Glutamatergic neuron (in vitro differentiated cells): ENCODE measurements around the gene MST1R. TPM values are rescaled to one million over a fixed set of nuclear protein-coding genes. Genes with fewer than 3 reads are reported as not detected.

Source experiments
- DNase-seq: peaks from one replicate; pipeline ENCODE4 v3.0.0; 2022
- H3K27ac Mint-ChIP-seq: one replicate; pipeline ENCODE4 v1.8.0; 2020; ENCODE audit warnings: mild to moderate bottlenecking, mixed read lengths, inconsistent platforms; ENCODE audit not compliant: unreplicated experiment
- H3K27me3 Mint-ChIP-seq: one replicate; pipeline ENCODE4 v1.8.0; 2020; ENCODE audit warnings: mild to moderate bottlenecking, moderate library complexity, mixed read lengths, inconsistent platforms; ENCODE audit not compliant: unreplicated experiment
- H3K36me3 Mint-ChIP-seq: one replicate; pipeline ENCODE4 v1.8.0; 2020; ENCODE audit warnings: mild to moderate bottlenecking, mixed read lengths, inconsistent platforms; ENCODE audit not compliant: unreplicated experiment
- H3K4me1 Mint-ChIP-seq: one replicate; pipeline ENCODE4 v1.8.0; 2020; ENCODE audit warnings: mild to moderate bottlenecking, low read depth, mixed read lengths, inconsistent platforms; ENCODE audit not compliant: unreplicated experiment
- H3K4me3 Mint-ChIP-seq: one replicate; pipeline ENCODE4 v1.8.0; 2020; ENCODE audit warnings: mild to moderate bottlenecking, mixed read lengths, inconsistent platforms; ENCODE audit not compliant: unreplicated experiment
- H3K9me3 Mint-ChIP-seq: one replicate; pipeline ENCODE4 v1.8.0; 2020; ENCODE audit warnings: mild to moderate bottlenecking, moderate library complexity, mixed read lengths, inconsistent platforms; ENCODE audit not compliant: unreplicated experiment
- long read RNA-seq: library from polyadenylated mRNA; unstranded; transcript quantifications from one replicate; pipeline ENCODE4 v2.0.0, GENCODE V29; 2020; ENCODE audit not compliant: unreplicated experiment
- total RNA-seq: library from RNA; stranded (reverse); fragmentation: NEBNext Ultra II Directional; extraction: Animal tissue kit (Norgen Biotek cat#: 25700); gene quantifications from one replicate; pipeline ENCODE4 v1.2.1, GENCODE V29; 2021; ENCODE audit not compliant: unreplicated experiment
- TF ChIP-seq, protein P1 (sequence below): fragments of 200-600 bp; sonication (generic); IDR thresholded peaks from one replicate; pipeline ENCODE4 v1.5.0; 2021; ENCODE audit not compliant: partially characterized antibody, unreplicated experiment

MST1R gene
- total RNA-seq: 8.6 TPM
- long read RNA-seq, partial matches to known transcripts: 0 of 1 reads
- long read RNA-seq, other reads (novel, unspliced or antisense): 0 of 1 reads

GRCh38 chr3:49903451-49904424 lies at the start of gene MST1R:
TSS of gene MST1R (minus strand) at chr3:49903873. CDS start at chr3:49903609, 264 bp downstream.
- DNase-seq: peak; percentile 83
- Mint-ChIP-seq H3K4me3 (peak within 1 kb of the TSS; percentile 75), H3K27ac (peak within 1 kb of the TSS; percentile 81), H3K27me3 (peaks cover 3% of the 10 kb centered on the region), H3K9me3 (no peaks in the 10 kb centered on the region), H3K4me1 (peaks cover 8% of the 10 kb centered on the region), H3K36me3 (no peaks in the 10 kb centered on the region)
- TF ChIP-seq, protein P1, sequence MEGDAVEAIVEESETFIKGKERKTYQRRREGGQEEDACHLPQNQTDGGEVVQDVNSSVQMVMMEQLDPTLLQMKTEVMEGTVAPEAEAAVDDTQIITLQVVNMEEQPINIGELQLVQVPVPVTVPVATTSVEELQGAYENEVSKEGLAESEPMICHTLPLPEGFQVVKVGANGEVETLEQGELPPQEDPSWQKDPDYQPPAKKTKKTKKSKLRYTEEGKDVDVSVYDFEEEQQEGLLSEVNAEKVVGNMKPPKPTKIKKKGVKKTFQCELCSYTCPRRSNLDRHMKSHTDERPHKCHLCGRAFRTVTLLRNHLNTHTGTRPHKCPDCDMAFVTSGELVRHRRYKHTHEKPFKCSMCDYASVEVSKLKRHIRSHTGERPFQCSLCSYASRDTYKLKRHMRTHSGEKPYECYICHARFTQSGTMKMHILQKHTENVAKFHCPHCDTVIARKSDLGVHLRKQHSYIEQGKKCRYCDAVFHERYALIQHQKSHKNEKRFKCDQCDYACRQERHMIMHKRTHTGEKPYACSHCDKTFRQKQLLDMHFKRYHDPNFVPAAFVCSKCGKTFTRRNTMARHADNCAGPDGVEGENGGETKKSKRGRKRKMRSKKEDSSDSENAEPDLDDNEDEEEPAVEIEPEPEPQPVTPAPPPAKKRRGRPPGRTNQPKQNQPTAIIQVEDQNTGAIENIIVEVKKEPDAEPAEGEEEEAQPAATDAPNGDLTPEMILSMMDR: no peak

GRCh38 chr3:49952924-49953323 lies 49.3 kb upstream of the MST1R start:
- no peak overlapping the region for H3K4me3 Mint-ChIP-seq
- no peaks in the 10 kb centered on the region for H3K27me3 Mint-ChIP-seq
- H3K27ac Mint-ChIP-seq: no peak overlapping the region
- DNase-seq: no peak
- H3K36me3 Mint-ChIP-seq: no peaks in the 10 kb centered on the region
- no peaks in the 10 kb centered on the region for H3K4me1 Mint-ChIP-seq
- TF ChIP-seq, protein P1: no peak
- H3K9me3 Mint-ChIP-seq: no peaks in the 10 kb centered on the region

DNA sequence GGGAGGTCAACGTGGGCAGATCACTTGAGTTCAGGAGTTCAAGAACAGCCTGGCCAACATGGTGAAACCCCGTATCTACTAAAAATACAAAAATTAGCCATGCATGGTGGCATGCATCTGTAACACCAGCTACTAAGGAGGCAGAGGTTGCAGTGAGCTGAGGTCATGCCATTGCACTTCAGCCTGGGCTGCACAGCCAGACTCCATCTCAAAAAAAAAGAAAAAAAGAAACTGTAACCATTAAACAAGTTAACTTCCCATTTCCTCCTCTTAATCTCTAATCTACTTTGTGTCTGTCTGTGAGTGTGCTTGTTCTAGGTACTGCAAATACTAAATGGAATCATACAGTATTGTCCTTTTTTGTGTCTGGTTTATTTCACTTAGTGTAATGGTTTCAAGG lies 39.0 kb upstream of the MST1R start:
- H3K36me3 Mint-ChIP-seq: no peaks in the 10 kb centered on the region
- H3K27ac Mint-ChIP-seq: peak overlapping the region; percentile 19
- peaks cover 3% of the 10 kb centered on the region for H3K4me1 Mint-ChIP-seq
- no peak for DNase-seq
- H3K4me3 Mint-ChIP-seq: no peak overlapping the region
- TF ChIP-seq, protein P1: no peak
- peaks cover 8% of the 10 kb centered on the region for H3K27me3 Mint-ChIP-seq
- peaks cover 5% of the 10 kb centered on the region for H3K9me3 Mint-ChIP-seq

DNA sequence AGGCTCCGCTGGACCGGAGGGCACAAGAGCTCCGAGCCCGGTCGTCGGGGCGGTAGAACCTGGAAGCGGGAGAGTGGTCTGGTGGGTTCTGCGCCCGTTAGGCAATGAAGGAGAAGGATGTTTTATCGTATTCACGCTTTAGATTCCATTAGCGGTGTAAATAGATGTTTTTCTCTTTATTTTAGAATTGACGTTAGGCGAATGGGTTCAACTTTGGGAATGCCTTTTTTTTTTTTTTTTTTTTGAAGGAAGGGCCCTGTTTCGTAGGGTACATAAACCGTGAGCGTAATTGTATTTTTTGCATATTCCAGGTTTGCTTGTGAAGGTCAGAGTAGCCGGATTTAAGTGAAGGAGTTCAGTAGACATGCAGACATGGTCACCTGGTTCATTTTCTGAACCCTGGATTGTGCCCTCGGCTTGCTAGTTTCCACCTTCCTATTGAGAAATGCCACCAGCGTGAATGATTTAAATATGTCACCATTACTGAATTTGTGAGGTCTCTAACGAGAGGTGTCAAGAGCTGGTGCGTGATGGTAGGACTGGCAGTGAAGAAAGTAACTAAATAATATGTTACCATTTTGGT lies 37.1 kb upstream of the MST1R start:
- no peak for DNase-seq
- TF ChIP-seq, protein P1: no peak
- peaks cover 5% of the 10 kb centered on the region for H3K9me3 Mint-ChIP-seq
- peak overlapping the region; percentile 98 for H3K27ac Mint-ChIP-seq
- H3K4me3 Mint-ChIP-seq: peak overlapping the region; percentile 98
- peaks cover 8% of the 10 kb centered on the region for H3K27me3 Mint-ChIP-seq
- H3K4me1 Mint-ChIP-seq: peaks cover 3% of the 10 kb centered on the region
- no peaks in the 10 kb centered on the region for H3K36me3 Mint-ChIP-seq
